Cerebellar cortex (tissue), 1 donor: ENCODE measurements around the gene TUBB6.

Experiments
- DNase-seq: peaks from one replicate; pipeline ENCODE4 v3.0.0-alpha.2; 2015; ENCODE audit warnings: low spot score

TUBB6 gene

DNA sequence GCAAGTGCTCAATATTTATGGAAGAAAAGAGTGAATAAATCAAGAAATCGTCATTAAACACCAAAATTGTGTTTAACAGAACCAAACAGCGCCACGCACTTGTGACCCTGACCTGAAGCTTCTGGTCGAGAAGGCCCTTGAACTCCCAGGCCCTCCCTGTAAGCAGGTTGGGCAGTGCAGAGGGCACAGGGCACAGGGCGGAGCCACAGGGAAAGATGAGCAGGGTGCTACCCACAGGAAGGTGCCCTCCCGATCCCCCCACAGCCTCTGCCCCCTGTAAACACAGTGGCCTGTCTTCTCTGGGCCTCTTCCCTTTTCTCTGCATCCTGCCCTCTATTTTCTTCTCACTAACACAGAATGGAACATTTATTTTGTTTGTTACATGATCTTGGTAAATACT lies 16.9 kb upstream of the TUBB6 start:
- no peak for DNase-seq

DNA sequence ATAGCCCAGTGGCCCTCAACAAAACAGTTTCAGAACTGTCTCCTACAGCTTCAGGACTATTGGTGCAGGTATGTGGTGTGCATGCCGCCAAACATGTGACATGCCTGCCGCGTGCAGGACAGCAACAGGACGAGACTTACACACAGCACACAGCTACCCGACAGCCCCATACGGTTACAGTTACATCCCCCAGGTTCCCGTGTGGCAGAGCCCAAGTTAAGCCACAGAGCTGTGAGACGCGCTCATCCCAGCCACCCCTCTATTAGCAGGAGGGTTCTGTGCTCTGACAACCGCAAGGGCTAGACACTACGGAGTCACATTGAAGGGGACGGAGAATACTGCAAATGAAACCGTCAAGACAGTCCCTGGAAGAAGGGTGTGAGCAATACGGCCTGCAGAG lies 16.4 kb upstream of the TUBB6 start:
- no peak for DNase-seq

DNA sequence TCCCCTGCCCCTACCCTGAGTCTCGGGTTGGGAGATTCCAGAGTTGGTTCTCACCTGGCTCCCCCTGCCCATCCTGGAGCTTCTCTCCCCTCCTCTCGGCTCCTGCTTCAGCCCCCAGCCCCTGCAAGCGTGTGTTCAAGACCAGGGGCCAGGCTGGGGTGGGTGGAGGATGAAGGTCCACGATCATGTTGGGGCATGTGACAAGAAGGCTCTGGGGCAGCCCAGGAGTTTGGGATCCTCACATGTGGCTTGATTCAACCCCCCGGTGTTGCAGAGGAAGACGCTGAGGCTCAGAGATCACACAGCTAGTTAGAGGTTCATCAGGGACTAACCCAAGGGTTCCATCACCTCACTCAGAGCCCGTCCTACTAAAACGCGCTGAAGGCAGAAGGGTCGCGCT lies 14.2 kb upstream of the TUBB6 start:
- no peak for DNase-seq

DNA sequence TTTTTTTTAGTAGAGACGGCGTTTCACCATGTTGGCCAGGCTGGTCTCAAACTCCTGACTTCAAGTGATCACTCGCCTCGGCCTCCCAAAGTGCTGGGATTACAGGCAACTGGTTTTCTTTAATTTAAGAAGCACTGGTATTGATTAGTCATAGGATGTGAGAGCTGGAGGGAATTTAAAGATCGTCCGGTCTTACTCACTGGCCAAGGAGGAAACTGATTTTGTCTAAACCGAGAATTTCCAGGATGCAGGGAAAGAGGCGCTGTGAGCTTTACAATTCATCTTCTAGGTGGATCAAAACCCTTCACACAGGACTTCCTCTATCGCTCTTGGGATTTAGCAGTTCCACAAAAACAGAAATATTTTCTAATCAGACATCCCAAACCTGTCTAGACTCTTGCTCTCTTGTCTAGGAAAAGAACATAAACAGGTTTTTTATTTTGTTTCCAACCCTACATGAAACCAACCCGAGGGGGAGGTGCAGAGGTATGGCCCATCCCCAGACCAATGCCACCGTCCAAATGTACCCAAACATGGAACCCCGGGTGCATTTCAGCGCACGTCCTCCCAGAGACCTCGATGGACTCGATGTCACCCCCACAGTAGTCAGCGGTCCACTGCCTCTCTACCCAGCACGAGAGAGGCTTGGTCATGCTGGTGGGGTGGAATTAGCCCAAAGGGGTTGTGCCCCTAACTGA lies 12.5 kb upstream of the TUBB6 start:
- no peak for DNase-seq

DNA sequence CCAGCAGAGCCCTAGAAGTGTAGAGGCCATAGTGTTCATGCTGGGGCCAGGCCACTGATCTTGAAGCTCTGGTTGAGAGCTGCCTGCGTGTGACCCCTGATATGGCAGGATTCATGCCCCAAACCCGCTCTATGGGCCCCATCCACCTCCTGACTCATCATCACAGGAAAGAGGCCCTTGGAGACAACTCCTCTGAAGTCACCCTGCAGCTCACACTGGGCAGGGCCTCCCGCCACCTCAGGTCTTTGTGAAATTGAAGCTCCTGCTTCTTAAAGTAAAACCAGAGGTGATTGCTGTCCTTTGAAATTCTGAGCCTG lies 12.0 kb upstream of the TUBB6 start:
- DNase-seq: no peak

DNA sequence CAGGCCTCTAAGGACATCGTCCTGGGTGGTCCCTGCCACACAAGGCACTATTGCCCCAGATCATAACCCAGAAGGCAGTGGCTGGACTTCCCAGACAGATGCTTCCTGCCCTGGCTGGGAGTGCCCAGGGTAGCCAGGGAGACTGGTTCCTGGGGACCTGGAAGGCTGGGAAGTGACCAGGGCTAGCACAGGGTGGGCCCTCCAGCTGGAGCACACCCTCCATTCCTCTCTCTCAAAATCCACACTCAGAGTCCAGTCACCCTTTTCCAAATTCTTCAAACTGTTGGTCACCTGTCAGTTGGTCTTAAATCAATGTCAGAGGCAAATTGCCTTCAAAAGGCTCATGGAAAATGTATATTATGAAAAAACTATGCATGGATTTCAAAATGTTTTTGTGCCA lies 11.6 kb upstream of the TUBB6 start:
- no peak for DNase-seq

DNA sequence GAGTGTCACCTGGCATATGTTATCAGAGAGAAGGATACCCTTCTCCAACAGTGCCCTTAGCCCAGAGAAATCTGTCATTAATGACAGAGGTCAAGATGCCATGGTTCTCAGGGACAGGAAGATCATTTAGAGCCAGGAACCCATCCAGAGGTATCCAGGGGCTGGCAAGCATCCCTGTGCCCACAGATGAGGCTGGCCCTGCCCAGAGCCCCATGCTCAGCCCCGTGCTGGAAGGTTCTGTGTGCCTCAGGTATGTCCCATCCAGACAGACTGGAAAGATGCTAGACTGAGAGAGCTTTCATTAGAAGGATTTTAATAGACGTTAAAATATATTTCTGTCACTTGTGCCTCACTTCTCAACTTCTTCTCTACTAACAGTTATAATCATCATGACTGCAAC lies 8.2 kb upstream of the TUBB6 start:
- no peak for DNase-seq

DNA sequence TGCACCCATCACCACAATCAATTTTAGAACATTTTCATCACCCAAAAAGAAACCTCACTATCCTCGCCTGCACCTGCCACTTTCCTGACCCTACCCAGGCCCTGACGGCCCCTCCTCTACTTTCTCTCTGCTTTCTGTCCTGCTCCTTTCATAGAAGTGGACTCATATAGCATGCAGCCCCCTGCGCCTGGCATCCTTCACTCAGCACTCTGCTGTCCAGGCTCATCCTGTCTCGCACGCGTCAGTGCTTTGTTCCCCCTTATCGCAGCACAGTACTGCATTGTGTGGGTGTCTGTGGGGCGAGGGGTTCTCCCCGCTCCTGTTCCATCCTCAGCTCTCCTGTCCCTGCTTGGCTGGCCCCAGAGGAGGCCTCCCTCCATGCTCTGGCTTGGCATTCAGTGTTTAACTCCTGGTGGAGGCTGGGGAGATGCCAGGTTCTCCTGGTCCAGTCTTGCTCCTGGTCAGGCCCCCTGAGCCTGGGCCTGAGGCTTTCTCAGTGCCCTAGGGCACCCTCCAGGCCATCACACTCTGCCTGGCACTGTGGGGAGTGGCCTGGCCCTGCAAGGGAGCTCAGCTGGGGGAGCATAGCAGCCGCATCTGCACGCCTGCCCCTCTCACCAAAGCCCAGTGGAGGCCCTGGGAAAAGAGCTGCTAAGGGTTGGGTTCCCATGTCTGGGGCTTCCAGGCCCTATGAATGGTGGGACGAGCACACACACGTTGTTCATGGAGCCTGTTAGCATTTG lies 6.6 kb upstream of the TUBB6 start:
- DNase-seq: no peak

DNA sequence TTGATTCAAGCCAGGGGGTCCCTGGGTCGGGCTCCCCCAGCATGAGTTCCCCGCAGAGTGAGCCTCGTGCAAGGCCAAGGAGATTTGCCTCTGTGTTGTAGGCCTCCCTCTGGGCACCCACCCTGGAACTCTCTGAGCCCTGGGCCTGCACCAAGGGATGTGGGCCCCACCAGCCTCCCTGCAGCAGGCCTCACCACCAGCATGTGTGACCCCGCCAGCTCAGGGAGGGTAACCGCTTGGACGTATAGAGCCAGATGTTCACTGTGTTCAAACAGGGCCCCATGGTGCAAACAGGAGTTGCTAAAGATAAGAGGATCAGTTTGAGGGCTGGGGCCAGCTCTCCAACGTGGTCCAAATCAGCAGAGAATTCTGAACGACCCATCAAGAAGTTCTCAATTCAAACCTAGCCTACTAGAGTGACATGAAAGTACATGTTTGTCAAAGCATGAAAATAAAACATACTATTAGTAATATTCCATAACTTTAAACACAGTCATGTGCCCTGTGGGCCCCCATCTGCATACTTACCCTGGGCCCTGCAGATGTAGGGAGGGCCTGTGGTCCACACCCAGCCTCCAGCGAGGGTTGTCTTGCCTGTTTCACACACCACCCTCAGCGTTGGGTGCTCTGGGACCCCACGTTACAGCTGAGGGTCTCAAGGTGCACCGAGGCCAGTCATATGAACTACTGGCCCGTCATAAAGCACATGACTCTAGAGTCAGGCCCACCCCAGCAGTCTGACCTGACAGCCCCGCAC lies 5.5 kb upstream of the TUBB6 start:
- DNase-seq: no peak

DNA sequence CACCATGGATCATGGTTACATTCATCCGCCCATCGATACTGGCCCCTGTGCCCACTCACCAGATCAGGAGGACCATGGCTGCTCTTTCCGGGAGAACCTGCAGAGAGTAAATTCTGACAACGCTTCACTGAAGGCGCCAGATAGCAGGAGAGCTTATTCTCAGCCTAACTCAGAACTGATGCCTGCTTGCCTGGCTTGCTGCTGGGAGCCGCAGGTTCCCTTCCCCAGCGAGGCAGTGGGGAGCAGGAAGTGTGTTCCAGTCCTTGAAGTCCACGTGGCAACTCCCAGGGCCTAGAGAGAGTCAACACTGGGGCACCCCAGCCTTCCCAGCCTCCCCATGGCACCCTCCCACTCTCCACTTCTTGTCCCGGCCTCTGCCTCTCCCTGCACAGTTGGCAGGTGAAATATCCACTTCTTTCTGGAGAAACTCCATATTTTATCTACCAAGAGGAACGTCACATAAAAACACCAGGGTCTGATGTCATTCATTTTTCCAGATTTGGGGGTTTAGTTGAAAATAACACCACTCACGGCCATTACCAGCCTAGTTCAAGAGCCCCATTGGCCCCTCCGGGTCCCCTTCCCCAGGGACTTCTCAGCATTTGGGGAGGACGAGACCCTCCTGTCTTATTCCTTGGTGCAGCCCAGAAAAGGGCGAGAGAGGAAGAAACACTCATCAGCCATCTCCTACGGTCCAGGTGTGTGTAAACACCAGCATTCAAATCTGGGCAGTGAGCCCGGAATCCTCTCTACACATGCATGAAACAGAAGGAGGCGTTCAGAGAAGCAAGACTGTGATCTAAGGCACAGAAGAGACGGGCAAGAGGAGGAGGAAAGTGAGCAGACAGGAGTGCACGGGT lies 3.5 kb upstream of the TUBB6 start:
- DNase-seq: no peak

DNA sequence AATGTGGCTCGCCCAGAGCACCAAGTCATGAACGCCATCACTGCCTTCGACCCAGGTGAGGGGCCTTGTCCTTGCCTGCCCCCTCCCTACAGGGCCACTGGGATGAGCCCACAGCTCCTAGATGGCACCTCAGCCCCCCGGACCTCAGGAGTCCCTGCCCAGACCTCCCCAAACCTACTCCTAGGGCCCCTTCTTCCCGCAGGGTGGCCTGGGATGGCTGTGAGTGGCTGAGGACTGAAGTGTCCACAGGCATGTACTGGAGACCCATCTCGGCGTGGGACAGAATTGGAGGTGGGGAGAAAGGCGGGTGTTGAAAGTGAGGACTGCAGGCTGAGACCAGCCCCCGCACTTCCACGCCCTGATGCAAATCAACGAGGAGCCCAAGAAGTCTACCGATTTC lies 2.8 kb upstream of the TUBB6 start:
- no peak for DNase-seq

DNA sequence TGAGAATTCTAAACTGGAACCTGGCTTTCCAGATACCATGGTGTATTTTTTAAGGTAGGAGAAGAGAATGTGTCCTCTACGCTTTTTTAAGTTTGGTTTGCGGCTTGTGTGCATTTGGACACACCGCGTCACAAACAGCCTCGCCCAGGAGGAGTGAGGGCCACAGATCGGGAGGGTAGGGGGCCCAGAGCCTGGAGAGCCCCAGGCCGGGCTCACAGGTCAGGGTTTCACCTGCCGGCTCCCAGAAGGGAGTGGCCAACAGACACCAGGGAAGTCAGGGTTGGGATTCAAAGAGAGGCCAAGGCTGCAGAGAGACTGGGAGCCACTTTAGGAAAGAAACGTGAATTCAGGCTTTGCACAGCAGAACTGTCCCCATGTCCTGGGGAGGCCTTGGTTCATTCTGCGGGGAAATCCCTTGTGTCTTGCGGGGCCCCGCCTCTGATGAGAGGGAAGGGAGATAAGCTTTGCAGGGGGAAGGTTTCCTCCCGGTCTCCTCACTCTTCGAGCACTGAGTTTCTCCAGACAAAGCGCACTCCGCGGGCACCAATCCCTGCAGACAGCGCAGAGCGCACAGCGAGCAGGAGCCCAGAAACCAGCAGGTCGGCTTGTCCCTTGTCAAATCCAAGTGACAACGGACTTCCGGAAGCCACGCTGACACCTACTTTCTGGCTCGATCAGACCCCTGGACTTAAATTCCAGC lies 2.0 kb upstream of the TUBB6 start:
- no peak for DNase-seq

DNA sequence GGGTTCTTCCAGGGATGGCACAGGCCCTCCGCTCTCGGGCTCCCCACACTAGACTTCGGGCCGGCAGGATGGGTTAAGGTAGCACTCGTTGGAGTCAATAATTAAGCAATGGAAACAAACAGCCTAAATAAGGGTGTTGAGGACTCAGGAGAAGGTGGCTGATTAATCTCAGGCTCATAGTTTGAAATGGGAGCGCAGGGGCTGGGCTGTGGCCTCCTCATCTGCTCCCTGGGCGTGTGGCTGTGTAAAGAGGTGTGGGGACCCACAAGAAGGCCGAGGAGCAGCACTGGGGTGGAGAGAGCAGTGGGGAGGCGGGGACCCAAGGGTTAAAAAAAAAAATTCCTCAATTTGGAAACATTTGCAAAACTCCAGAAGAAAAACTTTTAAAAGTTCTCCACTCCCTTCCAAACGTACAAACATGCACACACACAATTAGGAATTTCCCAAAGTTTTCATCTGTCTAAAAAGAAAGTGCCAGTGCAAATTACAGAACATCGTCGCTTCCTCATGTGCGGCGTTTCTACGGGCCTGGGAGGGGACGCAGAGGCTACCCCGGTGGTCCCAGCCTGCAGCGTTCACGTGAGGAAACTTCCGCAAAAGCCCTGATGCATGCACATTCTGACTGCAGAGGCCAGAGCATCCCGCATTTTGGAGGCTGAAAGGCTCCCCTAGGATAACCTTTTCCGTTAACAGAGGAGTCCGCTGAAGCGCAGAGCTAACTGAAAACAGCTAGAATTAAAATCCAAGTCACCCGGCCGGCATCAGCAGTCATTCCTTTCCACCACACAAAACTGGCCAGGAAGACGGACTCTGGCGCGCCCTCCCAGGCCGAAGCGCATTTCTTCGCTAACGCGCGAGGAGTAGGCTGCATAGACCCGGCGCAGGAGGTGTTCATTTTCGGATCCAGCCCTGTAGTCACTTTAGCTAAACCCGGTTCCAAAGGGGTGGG lies 1.0 kb upstream of the TUBB6 start:
- peak; percentile 35 for DNase-seq

DNA sequence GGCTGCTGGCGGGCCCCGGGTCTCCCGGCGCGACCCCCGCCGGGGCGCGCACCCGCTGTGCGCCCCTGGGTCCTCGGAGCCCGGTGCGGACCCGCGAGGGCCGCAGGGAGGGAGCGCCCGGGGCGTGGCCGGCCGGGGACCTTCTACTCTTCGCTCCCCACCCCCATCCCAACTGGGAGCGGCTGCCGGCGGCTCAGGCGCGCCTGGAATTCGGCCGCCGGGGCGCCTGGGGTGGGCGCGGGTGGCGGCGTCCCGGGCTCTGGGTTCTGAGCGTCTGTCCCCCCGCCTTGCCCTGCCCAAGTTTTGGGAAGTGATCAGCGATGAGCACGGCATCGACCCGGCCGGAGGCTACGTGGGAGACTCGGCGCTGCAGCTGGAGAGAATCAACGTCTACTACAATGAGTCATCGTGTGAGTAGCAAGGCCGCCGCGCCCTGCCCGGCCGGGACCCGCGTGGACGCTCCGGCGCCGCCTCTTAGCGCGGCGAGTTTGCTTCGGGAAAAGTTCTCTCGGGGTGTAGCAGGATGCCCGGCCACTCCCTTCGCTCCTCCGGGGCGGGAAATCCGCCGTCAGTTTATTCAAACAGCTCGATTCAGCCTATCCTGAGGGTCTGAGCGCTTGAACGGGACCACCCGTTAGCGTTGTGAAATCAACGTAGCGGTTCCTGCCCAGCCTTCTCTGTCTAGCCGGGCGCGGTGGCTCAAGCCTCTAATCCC lies 502 bp downstream of the TUBB6 start:
- no peak for DNase-seq

DNA sequence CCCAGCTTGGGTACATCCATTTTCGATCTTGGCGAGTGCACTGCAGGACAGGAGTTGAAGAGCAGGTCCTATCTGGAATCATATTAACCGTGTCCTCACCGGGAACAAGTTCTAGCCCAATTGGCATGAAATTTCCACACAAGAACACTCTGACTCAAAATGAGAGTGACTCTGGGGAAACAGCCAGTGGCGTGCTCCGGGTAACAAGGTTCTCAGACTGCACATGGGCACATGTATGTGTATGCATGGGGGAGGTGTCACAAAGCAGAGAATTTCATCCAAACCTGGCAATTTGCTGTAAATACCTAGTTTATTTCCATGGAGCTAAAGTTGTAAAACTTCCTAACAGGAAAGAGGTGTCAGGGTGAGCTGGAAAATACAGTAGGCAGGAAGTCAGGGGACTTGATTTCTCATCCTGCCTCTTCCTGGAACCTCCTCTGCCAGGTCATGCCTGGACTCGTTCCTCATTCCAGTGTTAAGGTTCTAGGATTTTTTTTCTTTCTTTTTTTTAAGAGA lies 1.7 kb downstream of the TUBB6 start:
- no peak for DNase-seq

DNA sequence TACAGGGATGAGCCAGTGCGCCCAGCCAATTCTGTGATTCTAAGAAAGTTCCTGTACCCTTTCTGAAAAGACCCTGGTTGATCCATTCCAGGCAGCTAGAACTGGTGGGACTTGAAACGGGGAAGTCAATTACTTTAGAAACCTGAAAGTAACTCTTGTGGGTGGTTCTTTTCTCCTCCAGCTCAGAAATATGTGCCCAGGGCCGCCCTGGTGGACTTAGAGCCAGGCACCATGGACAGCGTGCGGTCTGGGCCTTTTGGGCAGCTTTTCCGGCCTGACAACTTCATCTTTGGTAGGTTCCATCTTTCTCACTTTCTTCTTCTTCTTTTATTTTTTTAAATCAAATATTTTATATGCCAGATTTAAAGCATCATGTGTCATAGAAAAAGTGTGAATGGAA lies 2.7 kb downstream of the TUBB6 start:
- DNase-seq: no peak

DNA sequence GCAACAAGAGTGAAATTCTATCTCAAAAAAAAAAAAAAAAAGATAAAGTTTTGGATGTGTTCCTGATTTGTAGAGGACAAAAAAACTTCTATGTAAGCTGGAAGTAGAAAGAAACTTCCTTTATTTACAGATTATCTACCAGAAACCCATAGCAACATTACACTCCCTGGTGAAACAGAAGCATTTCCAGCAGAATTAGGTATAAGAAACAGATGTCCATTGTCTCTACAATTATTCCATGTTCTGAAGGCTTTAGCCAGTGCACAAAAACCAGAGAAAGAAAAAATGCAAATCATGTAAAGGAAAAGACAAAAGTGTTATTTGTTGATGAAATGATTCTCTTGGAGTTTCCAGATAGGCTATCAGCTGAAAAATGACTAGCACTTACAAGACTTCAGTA lies 4.9 kb downstream of the TUBB6 start:
- DNase-seq: no peak

DNA sequence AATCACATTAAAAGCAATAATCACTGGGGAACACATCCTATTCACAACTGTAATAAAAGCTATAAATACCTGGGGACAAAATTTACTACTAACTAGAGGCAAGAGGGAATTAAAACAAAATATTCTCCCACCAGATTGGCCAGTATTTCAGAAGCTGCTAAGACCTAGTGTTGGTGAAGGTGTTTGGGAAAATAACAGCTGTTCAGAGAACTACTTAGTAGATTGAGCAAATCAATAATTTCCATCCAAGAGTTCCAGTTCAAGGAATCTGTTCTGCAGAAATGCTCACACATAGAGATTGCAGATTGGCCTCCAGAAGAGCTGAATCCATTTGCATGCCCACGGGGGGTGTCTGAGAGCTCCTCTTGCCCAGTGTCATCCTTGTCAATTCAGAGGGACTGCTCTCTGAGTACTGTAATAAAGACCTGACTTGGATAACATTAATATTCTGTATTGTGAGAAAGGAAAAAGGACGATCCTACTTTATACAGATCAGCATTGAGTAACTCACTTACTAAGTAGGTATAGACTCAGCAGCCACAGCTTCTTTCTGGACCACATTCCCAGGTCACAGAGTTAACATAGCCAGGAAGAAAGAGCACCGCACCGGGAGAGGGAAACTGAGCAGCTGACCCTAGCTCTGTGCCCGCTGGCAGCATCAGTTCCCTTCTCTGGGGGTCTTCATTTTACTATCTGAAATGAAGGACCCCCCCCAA lies 5.6 kb downstream of the TUBB6 start:
- no peak for DNase-seq
